Fibroblast of lung (primary cell): ENCODE measurements around the gene MTRR.

Source experiments
- CTCF ChIP-seq, 2 donors: IDR thresholded peaks in 1 of 2; conservative IDR thresholded peaks in 1 of 2; 1 replicate in 1 of 2; 2 replicates in 1 of 2; pipeline ENCODE4 v1.5.1; 2011 to 2012; ENCODE audit warnings: low read length in 2 of 2, control low read depth in 1 of 2, inconsistent platforms in 1 of 2, low read depth in 1 of 2, mild to moderate bottlenecking in 1 of 2
- EZH2 ChIP-seq: IDR thresholded peaks from 2 replicates; pipeline ENCODE4 v1.5.1; 2012; ENCODE audit warnings: low read length, control low read depth, mild to moderate bottlenecking; ENCODE audit errors: missing control alignments

GRCh38 chr5:7868773-7869473 is at the start of gene MTRR, which contains the start of gene FASTKD3:
- TF ChIP-seq CTCF (conservative IDR thresholded peaks at IDR 0.05 in 1 of 2, IDR thresholded peaks at IDR 0.05 in 1 of 2; ENCODE audit: low read depth in 1 of 2, low read length in 2 of 2) (no peak), EZH2 (no peak)
